GM13976 (cell line): ENCODE results near the gene SLC25A52.

Experiments
- DNase-seq: peaks from one replicate; pipeline ENCODE4 v3.0.0; 2012; ENCODE audit warnings: low spot score
- in situ Hi-C: fragments of 300-500 bp; cut with MboI; formaldehyde crosslinking; loops from one replicate; pipeline ENCODE4 v1.12.0; 2022; ENCODE audit warnings: low sequenced_read_pairs, mixed read lengths, inconsistent platforms; ENCODE audit not compliant: unreplicated experiment
- TF ChIP-seq, protein P1 (sequence below): IDR thresholded peaks from 2 replicates; pipeline ENCODE4 v1.5.1; 2012; ENCODE audit warnings: borderline replicate concordance, mild to moderate bottlenecking; ENCODE audit not compliant: insufficient read depth; ENCODE audit errors: extremely low read depth, missing control alignments, control extremely low read depth

Gene SLC25A52

DNA sequence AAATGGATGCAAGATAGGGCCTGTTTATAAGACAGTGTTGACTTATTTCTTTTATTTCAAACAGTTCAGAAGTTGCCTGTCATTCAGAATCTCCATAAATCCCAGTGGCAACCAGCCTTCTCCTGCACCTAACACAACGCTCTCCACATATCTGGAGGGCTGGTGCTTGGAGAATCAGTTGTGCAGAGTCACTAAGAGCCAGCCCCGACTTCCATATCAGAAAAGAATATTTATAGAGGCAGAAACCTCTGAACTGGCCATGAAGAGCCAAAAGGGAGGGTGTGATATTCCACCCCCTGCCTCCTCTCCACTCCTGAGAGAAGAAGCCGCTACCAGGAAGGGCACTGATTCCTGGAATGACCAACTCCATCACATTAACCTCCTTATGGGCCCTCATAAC, 42.3 kb downstream of the SLC25A52 start:
- DNase-seq = no peak
- in situ Hi-C loops = loop anchor here (10.0 kb wide), 1 partner anchor 154 kb away; no protein-coding TSS in a partner anchor

DNA sequence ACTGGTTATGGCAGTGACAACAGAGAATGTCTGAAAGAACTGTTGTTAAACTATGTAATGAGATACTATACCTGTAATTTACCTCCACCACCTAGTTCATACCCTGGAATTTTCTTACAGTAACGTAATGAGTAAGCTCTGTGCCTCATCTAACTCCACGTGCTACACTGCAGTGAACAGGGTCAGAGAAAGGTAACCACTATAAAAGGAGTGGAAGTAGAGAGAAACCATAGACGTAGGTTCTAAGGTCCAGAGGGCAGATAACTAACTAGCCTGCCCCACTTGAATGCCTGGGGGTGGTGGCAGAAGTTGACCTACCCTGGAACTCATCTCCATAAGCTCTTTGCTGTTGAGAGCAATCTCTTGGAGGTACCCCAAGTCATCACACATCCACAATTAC, 44.3 kb downstream of the SLC25A52 start:
- in situ Hi-C loops = loop anchor here (10.0 kb wide), 1 partner anchor 152 kb away; no protein-coding TSS in a partner anchor
- DNase-seq = no peak
- TF ChIP-seq, protein P1, sequence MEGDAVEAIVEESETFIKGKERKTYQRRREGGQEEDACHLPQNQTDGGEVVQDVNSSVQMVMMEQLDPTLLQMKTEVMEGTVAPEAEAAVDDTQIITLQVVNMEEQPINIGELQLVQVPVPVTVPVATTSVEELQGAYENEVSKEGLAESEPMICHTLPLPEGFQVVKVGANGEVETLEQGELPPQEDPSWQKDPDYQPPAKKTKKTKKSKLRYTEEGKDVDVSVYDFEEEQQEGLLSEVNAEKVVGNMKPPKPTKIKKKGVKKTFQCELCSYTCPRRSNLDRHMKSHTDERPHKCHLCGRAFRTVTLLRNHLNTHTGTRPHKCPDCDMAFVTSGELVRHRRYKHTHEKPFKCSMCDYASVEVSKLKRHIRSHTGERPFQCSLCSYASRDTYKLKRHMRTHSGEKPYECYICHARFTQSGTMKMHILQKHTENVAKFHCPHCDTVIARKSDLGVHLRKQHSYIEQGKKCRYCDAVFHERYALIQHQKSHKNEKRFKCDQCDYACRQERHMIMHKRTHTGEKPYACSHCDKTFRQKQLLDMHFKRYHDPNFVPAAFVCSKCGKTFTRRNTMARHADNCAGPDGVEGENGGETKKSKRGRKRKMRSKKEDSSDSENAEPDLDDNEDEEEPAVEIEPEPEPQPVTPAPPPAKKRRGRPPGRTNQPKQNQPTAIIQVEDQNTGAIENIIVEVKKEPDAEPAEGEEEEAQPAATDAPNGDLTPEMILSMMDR = no peak

More for the DNA sequence above, 42.3 kb downstream of the SLC25A52 start:
- TF ChIP-seq, protein P1 = no peak

DNA sequence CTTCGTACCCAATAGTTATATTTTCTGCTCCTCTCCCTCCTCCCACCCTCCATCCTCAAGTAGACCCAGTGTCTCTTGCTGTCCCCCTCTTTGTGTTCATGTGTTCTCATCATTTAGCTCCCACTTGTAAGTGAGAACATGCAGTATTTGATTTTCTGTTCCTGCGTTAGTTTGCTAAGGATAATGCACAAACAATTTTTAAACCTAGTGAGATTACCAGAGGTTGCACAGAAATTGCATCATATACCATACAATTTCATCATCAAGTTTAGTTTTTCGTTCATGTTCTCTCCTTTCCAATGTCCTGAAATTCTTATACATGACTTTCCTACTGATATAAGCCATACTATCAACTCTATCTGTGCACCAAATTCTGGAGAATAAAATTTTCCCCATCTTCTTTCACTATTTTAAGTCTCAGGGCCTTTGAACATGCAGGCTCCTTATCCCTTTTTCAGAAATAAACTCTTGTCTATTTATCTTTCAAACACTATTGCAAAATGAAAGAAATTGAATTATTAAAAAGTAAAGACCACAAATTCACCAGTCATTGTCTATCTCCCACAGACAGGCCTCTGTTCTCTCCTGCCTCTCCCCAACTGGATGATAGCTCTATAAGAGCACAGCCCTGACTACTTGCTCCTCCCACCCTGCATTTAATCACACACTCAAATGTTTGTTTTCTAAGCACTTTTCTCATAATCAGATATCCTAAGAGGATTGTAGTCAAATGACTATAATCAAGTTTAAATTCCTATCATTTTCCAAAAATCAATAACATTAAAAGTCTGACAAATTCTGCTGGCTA, 49.1 kb downstream of the SLC25A52 start:
- in situ Hi-C loops = loop anchor here (10.0 kb wide), 1 partner anchor 147 kb away; no protein-coding TSS in a partner anchor
- DNase-seq = no peak
- TF ChIP-seq, protein P1 = no peak

DNA sequence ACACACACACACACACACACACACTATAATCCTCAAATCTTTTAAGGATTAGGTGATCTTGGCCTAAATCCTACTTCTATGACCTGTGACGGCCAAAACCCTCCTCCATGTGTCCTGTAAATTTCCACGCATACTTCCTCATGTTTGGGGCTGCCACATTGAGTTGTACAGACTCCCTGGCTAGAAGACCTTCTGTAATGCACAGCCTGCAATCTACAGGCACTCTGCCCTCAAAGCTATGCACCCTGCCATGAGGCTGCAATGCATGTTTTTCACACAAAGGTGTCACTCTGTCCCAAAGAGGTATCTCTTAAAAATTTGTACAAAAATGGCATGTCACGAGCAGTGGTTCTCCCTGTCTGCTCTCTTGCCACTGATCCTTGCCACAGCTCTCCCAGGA, 49.9 kb downstream of the SLC25A52 start:
- in situ Hi-C loops = loop anchor here (10.0 kb wide), 1 partner anchor 146 kb away; no protein-coding TSS in a partner anchor
- no peak for DNase-seq
- TF ChIP-seq, protein P1 = no peak
